GM12892 (cell line): ENCODE data around the gene G3BP1.

Experiments used
- DNase-seq: peaks from one replicate; pipeline ENCODE4 v3.0.0; 2011; ENCODE audit not compliant: insufficient read length
- FAIRE-seq: peaks from 2 replicates; lab custom pipeline; 2011; peaks lifted over from hg19 to GRCh38; lab: Jason Lieb, UNC
- POLR2A ChIP-seq: IDR thresholded peaks from 2 replicates; pipeline ENCODE4 v1.6.1; 2011; ENCODE audit warnings: low read depth, low read length, control low read depth
- POLR2AphosphoS5 ChIP-seq: IDR thresholded peaks from 2 replicates; pipeline ENCODE4 v1.6.1; 2011; ENCODE audit warnings: low read depth, low read length, control low read depth
- TAF1 ChIP-seq: IDR thresholded peaks from 2 replicates; pipeline ENCODE4 v1.6.1; 2011; ENCODE audit warnings: low read depth, mild to moderate bottlenecking, control low read depth, low read length, borderline replicate concordance

Gene G3BP1

DNA sequence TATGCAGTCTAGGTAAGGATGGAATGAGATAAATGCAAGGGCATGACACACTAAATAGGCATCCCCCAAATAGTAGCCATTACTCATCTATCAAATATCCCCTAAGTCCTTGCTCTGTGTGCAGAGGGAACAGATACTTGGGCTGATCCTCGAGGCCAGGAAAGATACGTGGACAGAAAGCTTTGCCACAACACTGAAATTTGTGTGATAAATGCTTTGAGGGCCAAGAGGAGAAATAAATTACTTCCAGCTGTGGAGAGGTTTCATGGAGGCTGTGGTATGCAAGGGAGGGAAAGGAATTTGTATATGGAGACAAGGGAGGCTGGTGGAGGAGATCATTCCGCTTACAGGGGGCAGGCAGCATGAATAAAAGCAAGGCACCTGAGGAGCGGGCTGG is 31.8 kb upstream of the G3BP1 start:
- FAIRE-seq (no peak), DNase-seq (no peak)
- TF ChIP-seq POLR2A (no peak), POLR2AphosphoS5 (no peak), TAF1 (no peak)

DNA sequence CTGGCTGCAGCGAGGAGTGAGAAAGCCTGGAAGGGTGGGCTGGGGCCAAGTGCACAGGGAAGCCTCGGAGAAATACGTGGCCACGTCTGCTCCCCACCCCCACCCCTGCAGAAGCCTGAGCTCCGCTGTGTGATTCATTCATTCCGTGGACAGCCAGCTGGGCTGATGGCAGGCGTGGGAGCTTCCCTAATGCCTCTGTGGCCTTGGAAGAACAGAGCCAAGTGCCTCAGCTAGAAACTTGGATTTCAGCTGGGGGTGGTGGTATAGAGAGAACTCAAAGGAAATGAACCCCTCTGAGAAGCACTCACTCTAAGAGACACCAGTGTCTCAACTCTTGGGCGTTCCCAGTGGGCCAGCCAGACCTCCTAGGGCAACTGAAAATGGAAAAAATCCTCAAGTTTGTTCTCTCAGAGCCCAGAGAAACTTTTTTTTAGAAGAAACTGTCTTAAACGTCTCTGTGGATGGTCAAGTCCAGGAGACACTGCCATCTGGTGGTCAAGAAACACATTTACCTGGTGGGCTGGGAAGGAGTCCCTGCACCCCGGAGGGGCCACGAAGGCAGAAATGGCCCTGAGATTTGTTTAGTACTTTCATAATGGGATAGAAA is 31.3 kb upstream of the G3BP1 start:
- TF ChIP-seq TAF1 (no peak), POLR2AphosphoS5 (no peak), POLR2A (no peak)
- peak; percentile 67 for FAIRE-seq
- DNase-seq: peak; percentile 48

DNA sequence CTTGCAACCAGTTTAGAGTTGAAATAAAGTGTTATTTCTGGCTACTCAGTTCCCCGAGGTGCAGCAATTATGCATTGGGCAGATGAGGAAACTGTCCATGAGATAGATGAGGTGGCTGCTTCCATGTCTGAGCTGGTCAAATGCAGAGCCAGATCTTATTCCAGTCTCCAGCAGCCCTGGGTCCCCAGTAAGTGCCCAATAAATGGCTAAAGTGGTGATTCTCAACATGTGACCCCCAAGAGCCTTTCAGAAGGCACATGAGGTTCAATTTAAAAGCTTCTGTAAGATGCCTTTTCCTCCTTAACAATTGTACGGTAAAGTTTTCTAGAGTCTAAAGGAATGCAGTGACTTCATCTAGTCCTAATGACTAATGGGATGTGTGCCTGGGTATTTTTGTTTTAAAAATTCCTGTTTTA is 30.8 kb upstream of the G3BP1 start:
- TF ChIP-seq POLR2A (no peak), TAF1 (no peak), POLR2AphosphoS5 (no peak)
- FAIRE-seq (no peak), DNase-seq (no peak)

DNA sequence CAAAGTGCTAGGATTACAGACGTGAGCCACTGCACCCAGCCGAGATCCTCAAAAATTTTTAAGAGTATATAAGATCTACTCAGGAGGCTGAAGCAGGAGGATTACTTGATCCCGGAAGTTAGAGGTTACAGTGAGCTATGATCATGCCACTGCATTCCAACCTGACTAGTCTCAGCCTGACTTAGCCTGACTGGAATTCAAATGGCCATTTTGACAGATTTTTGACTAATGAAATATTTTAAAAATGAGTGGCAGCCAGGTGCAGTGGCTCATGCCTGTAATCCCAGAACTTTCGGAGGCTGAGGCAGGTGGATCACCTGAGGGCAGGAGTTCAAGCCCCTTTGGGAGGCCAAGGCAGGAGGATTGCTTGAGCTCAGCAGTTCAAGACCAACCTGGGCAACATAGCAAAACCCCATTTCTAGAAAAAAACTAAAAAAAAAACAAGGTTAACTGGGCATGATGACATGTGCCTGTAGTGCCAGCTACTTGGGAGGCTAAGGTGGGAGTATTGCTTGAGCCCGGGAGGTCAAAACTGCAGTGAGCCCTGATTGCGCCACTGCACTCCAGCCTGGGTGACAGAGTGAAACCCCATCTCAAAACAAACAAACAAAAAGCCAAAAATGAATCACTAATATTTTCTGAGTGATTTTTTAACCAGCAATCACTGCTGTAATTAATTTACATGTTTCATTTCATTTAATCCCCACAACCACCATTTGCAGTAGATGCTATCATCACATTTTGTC is 29.9 kb upstream of the G3BP1 start:
- FAIRE-seq (peak; percentile 56), DNase-seq (no peak)
- TF ChIP-seq POLR2AphosphoS5: no peak

DNA sequence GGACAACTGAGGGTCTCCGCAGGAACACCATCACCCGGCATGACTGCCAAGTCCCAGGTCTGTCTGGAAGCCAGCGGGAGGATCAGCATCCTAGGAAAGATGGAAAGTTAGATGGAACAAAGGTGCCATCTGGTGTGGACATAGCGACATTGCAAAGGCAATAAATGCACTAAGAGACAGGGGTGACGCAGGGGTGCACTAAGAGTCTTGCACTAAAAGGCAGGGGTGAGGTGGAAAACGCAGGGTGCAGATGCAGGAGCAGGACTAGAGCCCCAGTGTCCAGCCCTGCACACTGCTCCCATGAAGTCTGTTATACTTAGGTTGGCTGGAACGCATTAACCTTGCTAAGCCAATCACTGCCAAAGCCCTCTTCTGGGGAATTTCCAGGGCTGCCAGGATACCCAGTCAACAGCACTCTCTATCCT is 28.9 kb upstream of the G3BP1 start:
- FAIRE-seq (peak; percentile 56), DNase-seq (no peak)
- TF ChIP-seq POLR2A (no peak), TAF1 (no peak), POLR2AphosphoS5 (no peak)

DNA sequence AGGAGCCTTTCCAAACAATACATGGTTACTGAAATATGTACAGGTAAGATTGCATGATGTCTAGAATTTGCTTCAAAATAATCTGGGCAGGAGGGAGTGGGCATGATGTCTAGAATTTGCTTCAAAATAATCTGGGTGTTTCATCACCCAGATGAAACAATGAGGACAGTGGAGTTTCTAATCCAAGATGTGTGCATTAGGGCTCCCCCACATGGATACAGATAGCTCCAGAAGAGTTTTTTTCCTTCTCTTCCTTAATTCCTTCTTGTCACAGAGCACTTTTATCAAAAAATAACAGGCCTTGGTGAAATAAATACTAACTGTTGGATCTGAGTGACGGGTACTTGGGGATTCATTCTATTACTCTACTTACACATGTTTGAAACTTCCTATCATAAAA is 28.2 kb upstream of the G3BP1 start:
- TF ChIP-seq POLR2AphosphoS5 (no peak), POLR2A (no peak), TAF1 (no peak)
- no peak for FAIRE-seq

DNA sequence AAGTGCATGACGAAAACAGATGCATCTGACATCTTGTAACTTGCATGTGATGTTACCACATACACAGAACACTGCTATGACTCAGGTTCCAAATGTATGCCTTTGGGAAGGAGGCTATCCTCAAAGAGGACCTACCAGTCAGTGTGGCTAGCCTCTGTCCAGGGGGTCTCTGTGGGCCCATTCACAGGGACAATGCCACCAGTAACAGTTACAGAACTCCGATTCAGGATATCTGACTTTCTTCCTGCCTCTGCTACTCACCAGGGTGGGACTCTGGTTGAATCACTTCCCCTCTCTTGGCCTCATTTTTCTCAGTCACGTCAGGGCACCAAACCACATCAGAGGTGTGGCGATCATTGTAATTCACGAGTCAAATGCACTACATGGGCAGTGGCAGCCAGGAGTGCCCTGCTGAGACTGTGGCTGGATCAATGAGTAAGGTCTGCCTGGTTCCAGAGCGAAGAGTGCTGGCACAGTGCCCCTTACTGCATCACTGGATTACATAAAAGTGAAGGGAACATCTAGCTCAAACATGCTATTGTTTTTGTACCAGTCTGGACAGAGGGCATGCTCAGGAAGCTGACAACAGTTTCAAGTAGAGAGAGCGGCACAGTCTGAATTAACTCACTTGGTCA is 26.6 kb upstream of the G3BP1 start:
- DNase-seq (no peak), FAIRE-seq (no peak)
- TF ChIP-seq POLR2AphosphoS5 (no peak), TAF1 (no peak), POLR2A (no peak)

More for the DNA sequence above, 28.2 kb upstream of the G3BP1 start:
- no peak for DNase-seq

DNA sequence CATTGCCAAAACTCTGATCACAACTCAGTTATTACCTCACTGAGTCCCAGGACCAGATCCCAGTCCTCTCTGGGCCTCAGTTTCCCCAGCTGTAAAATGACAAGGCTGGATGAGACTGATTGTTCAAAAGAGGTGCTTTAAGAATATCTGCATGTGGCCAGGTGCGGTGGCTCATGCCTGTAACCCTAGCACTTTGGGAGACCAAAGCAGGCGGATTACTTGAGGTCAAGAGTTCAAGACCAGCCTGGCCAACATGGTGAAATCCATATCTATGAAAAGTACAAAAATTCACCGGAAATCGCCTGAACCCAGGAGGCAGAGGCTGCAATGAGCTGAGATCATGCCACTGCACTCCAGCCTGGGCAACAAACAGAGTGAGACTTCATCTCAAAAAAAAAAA is 21.6 kb upstream of the G3BP1 start:
- FAIRE-seq: no peak
- TF ChIP-seq TAF1 (no peak), POLR2AphosphoS5 (no peak), POLR2A (no peak)
- no peak for DNase-seq

DNA sequence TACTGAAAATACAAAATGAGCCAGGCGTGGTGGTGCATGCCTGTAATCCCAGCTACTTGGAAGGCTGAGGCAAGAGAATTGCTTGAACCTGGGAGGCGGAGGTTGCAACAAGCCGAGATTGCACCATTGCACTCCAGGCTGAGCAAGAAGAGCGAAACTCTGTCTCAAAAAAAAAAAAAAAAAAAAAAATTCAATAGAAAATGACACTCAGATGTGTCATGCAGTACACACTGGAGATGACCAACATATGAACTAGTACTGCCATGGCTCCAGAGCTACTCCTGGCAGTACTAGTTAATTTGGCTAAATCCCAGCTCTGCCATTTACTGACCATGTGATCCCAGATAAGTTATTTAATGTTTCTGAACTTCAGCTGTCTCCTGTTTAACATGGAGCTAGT is 20.7 kb upstream of the G3BP1 start:
- FAIRE-seq (no peak), DNase-seq (no peak)
- TF ChIP-seq TAF1: no peak
- no peak for TF ChIP-seq POLR2AphosphoS5
- no peak for TF ChIP-seq POLR2A

DNA sequence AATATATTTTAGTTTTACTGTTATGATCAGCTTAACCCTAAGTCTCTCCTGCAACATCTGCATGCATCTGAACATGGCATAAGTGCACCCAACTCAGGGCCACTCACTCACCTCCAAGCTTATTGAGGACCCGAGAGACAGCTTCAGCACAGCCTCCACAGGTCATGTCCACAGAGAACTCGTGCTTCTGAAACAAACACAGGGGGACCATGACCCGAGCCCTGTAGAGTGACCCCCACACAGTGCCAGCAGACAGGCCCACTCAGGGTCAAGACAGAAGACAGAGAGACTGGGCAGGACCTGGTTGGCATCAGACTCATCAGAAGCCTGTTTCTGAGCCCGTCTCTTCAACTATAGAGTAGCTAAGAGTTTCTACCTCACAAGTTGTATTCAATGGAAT is 20.2 kb upstream of the G3BP1 start:
- DNase-seq (no peak), FAIRE-seq (no peak)
- TF ChIP-seq POLR2A: no peak
- TF ChIP-seq TAF1: no peak
- TF ChIP-seq POLR2AphosphoS5: no peak

DNA sequence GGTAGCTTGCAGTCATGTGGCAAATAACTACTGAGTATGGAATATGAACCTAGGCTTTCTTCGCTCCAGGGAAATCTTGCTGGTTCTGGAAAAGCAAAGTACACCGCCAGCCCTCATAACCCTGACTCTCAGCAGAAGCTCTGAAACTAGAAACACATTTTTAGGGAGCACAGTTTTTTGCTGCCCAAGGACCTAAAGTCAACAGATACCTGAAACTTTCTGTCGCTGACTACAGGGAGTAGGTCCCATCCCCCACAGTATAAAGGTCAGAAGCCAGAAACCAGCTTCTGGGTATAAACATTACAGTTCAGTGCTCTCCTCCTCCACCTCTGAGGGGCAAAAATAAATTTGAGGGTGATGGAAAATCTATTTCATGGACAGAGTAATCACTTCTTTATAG is 16.4 kb upstream of the G3BP1 start:
- DNase-seq (no peak), FAIRE-seq (no peak)
- no peak for TF ChIP-seq TAF1
- no peak for TF ChIP-seq POLR2A
- no peak for TF ChIP-seq POLR2AphosphoS5

DNA sequence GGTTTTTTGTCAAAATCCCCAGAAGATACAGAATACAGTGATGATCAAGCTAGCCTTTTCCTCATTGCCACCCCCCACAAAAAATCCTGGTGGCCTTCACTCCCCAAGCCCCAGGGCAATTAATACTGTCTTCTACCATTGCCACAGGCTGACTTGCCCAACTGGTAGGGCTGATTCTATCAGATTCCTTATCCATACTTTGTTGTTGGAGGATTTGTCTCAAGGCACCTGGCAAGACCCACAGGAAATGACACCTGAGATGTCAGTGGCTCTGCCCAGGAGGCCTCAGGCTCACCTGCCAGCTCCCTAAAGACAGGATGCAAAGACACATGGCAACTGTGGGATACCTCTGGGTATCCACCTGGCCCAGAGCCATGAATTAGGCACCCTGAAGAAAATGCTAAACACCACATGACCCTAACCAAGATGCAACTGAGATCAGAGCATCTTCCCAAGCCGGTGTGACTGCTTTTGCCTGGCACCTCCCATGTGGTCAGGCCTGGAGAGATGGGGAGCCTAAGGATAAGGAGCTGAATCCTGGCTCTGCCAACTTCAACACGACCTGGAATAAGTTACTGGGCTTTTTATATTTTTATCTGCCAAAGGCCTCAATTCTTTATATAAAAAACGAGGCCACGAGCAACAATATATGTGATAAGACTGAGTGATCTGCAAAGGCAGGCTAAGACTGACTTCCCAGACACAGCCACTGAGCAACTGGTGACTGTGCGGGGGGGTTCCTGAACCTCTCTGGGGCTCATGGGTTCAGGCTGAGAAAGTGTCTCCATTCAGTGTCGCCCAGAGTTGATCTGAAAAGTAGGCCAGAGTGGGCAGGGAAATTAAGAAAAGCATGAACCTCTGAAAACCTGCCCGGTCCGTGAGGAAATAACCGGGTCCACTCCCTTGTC is 14.3 kb upstream of the G3BP1 start:
- DNase-seq: peak; percentile 29
- TF ChIP-seq TAF1: no peak
- no peak for TF ChIP-seq POLR2AphosphoS5
- no peak for TF ChIP-seq POLR2A
- peak; percentile 61 for FAIRE-seq
